Neural cell (in vitro differentiated cells): ENCODE results near the gene SLC22A16. TPM values are rescaled to one million over a fixed set of nuclear protein-coding genes. Genes with fewer than 3 reads are reported as not detected.

Experiments
- H2AFZ ChIP-seq: fragments of 200-600, 300-800 bp; sonication (generic), shearing (Covaris generic); 2 replicates; pipeline ENCODE4 v1.6.0; 2014; ENCODE audit warnings: low read depth, mild to moderate bottlenecking, antibody characterized with exemption, low read length, moderate library complexity
- H3F3A ChIP-seq: fragments of 200-600 bp; shearing (Covaris generic); 2 replicates; pipeline ENCODE4 v1.6.1; 2016; ENCODE audit warnings: mild to moderate bottlenecking, moderate library complexity, mixed read lengths, antibody characterized with exemption, low read length; ENCODE audit not compliant: insufficient read depth, poor library complexity, severe bottlenecking
- H3K27ac ChIP-seq: fragments of 200-600, 300-800 bp; sonication (generic), shearing (Covaris generic); 2 replicates; pipeline ENCODE4 v1.5.1; 2014; ENCODE audit warnings: mild to moderate bottlenecking, low read length, moderate library complexity
- H3K27me3 ChIP-seq: fragments of 300-800, 200-600 bp; sonication (generic), shearing (Covaris generic); 2 replicates; pipeline ENCODE4 v1.6.0; 2014; ENCODE audit warnings: mild to moderate bottlenecking, low read depth, low read length, moderate library complexity; ENCODE audit not compliant: insufficient read depth
- H3K36me3 ChIP-seq: fragments of 300-800, 200-600 bp; sonication (generic), shearing (Covaris generic); 2 replicates; pipeline ENCODE4 v1.5.1; 2014; ENCODE audit warnings: mild to moderate bottlenecking, antibody characterized with exemption, low read length, moderate library complexity; ENCODE audit not compliant: insufficient read depth
- H3K4me2 ChIP-seq: fragments of 300-800, 200-600 bp; sonication (generic), shearing (Covaris generic); 2 replicates; pipeline ENCODE4 v1.6.0; 2014; ENCODE audit warnings: mild to moderate bottlenecking, low read length
- H3K4me3 ChIP-seq: fragments of 300-800, 200-600 bp; sonication (generic), shearing (Covaris generic); 2 replicates; pipeline ENCODE4 v1.5.1; 2014; ENCODE audit warnings: mild to moderate bottlenecking, low read length, moderate library complexity
- H3K79me2 ChIP-seq: fragments of 200-600 bp; shearing (Covaris generic); replicated peaks from 2 replicates; pipeline ENCODE4 v1.6.0; 2014; ENCODE audit warnings: mild to moderate bottlenecking, low read length, moderate library complexity; ENCODE audit not compliant: insufficient read depth
- H3K9ac ChIP-seq: fragments of 300-800, 200-600 bp; sonication (generic), shearing (Covaris generic); 2 replicates; pipeline ENCODE4 v1.6.1; 2016; ENCODE audit warnings: mild to moderate bottlenecking, low read length, mixed read lengths
- H3K9me2 ChIP-seq: fragments of 200-600 bp; shearing (Covaris generic); 2 replicates; pipeline ENCODE4 v1.6.1; 2016; ENCODE audit warnings: mild to moderate bottlenecking, low read length, mixed read lengths; ENCODE audit not compliant: insufficient read depth
- H3K9me3 ChIP-seq: fragments of 200-600, 300-800 bp; sonication (generic), shearing (Covaris generic); 2 replicates; pipeline ENCODE4 v1.6.1; 2016; ENCODE audit warnings: mild to moderate bottlenecking, mixed run types, low read length, moderate library complexity, mixed read lengths
- H4K20me1 ChIP-seq: fragments of 200-600 bp; shearing (Covaris generic); 2 replicates; pipeline ENCODE4 v1.6.1; 2016; ENCODE audit warnings: mild to moderate bottlenecking, mixed run types; ENCODE audit not compliant: insufficient read depth
- CTCF ChIP-seq: fragments of 450-650 bp; IDR thresholded peaks from 2 replicates; pipeline ENCODE4 v1.5.1; 2014; ENCODE audit warnings: antibody characterized with exemption, mild to moderate bottlenecking, moderate library complexity; ENCODE audit not compliant: poor library complexity, severe bottlenecking
- EP300 ChIP-seq: fragments of 450-650 bp; conservative IDR thresholded peaks from 2 replicates; pipeline ENCODE4 v1.6.1; 2014; ENCODE audit warnings: antibody characterized with exemption, mild to moderate bottlenecking, moderate library complexity; ENCODE audit not compliant: poor library complexity, severe bottlenecking
- EZH2 ChIP-seq: fragments of 200-600, 300-800 bp; shearing (Covaris generic), sonication (generic); IDR thresholded peaks from 2 replicates; pipeline ENCODE4 v1.6.1; 2014; ENCODE audit warnings: antibody characterized with exemption, low read length, borderline replicate concordance, mild to moderate bottlenecking; ENCODE audit not compliant: insufficient read depth, poor library complexity, severe bottlenecking
- MXI1 ChIP-seq: fragments of 450-650 bp; conservative IDR thresholded peaks from 2 replicates; pipeline ENCODE4 v1.6.1; 2014; ENCODE audit warnings: antibody characterized with exemption, mild to moderate bottlenecking; ENCODE audit not compliant: poor library complexity, severe bottlenecking
- POLR2AphosphoS5 ChIP-seq: IDR thresholded peaks from 2 replicates; pipeline ENCODE4 v1.6.1; 2012
- RAD21 ChIP-seq: fragments of 450-650 bp; conservative IDR thresholded peaks from 2 replicates; pipeline ENCODE4 v1.6.1; 2014; ENCODE audit warnings: antibody characterized with exemption, mild to moderate bottlenecking, moderate library complexity
- SMC3 ChIP-seq: fragments of 450-650 bp; conservative IDR thresholded peaks from 2 replicates; pipeline ENCODE4 v1.6.1; 2014; ENCODE audit warnings: antibody characterized with exemption, mild to moderate bottlenecking, moderate library complexity; ENCODE audit not compliant: poor library complexity
- TAF1 ChIP-seq: IDR thresholded peaks from 2 replicates; pipeline ENCODE4 v1.6.1; 2012; ENCODE audit warnings: low read depth
- polyA plus RNA-seq: library from polyadenylated mRNA; depleted of rRNA; stranded (reverse); fragments of >200 nt; gene quantifications from 2 replicates; pipeline ENCODE4 v1.2.3, GENCODE V29; 2014
- TF ChIP-seq, protein P1 (sequence below): IDR thresholded peaks from 2 replicates; pipeline ENCODE4 v1.6.1; 2012; ENCODE audit warnings: borderline replicate concordance

The SLC22A16 gene
- polyA plus RNA-seq, 1 donor from 2014 or later, result not detected

DNA sequence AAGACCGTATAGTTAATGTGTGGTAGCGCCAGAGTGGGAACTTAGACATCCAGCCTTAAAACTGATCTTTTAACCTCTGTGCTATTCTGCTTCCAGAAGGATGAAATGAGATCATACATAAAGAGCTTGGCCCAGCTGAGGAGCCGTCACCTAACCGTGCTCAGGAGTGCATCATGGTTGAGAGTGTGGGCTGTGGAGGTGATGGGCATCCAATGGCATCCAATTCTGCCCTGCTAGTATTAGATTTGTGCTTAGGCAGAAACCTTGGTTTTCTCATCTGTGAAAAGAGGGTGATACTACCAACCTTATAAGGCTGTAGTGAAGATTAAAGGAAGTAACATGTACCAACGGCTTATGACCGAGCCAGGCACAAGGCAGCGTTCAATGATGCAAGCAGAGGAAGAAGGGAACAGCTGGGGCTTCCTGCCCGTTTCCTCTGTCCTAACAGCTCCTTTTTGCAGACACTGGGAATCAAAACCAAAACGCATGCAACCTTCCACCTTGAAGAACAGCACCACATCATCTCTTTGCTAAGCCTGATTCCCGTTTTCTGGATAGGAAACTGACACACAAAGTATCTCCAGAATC lies 1.3 kb downstream of the SLC22A16 start:
- Histone ChIP-seq H4K20me1 (no peaks in the 10 kb centered on the region), H3K9me2 (no peaks in the 10 kb centered on the region), H3K4me2 (no peak overlapping the region), H3K36me3 (no peaks in the 10 kb centered on the region), H3K27me3 (no peaks in the 10 kb centered on the region), H3K9ac (no peak overlapping the region), H3K79me2 (no peaks in the 10 kb centered on the region), H3F3A (no peaks in the 10 kb centered on the region), H3K4me3 (no peak overlapping the region), H3K9me3 (no peaks in the 10 kb centered on the region), H3K27ac (no peak overlapping the region), H2AFZ (no peak overlapping the region)
- TF ChIP-seq SMC3 (no peak), MXI1 (no peak), EP300 (no peak), CTCF (no peak), TAF1 (no peak), EZH2 (no peak), POLR2AphosphoS5 (no peak), RAD21 (no peak)
- TF ChIP-seq, protein P1, sequence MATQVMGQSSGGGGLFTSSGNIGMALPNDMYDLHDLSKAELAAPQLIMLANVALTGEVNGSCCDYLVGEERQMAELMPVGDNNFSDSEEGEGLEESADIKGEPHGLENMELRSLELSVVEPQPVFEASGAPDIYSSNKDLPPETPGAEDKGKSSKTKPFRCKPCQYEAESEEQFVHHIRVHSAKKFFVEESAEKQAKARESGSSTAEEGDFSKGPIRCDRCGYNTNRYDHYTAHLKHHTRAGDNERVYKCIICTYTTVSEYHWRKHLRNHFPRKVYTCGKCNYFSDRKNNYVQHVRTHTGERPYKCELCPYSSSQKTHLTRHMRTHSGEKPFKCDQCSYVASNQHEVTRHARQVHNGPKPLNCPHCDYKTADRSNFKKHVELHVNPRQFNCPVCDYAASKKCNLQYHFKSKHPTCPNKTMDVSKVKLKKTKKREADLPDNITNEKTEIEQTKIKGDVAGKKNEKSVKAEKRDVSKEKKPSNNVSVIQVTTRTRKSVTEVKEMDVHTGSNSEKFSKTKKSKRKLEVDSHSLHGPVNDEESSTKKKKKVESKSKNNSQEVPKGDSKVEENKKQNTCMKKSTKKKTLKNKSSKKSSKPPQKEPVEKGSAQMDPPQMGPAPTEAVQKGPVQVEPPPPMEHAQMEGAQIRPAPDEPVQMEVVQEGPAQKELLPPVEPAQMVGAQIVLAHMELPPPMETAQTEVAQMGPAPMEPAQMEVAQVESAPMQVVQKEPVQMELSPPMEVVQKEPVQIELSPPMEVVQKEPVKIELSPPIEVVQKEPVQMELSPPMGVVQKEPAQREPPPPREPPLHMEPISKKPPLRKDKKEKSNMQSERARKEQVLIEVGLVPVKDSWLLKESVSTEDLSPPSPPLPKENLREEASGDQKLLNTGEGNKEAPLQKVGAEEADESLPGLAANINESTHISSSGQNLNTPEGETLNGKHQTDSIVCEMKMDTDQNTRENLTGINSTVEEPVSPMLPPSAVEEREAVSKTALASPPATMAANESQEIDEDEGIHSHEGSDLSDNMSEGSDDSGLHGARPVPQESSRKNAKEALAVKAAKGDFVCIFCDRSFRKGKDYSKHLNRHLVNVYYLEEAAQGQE, result no peak

DNA sequence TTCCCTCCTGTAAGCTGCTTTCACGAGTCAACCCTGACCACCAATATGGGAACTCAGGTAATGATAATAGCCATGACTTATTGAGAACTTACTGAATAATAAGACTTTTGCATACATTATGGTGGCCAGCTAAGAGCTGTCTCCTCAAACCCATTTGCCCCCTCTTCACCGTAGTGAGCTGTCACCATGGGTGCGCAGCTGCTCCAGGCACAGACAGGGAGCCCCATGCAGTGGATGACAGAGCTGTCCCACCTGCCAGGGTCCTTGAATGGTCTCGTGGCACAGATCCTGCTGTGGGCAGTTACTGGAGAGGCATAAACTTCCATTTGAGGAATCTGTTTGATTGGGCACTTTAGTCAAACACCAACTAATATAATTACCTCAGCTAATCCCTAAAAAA lies 1.9 kb downstream of the SLC22A16 start:
- Histone ChIP-seq H3K4me3 (no peak overlapping the region), H3K9ac (no peak overlapping the region), H3K4me2 (no peak overlapping the region), H3K27ac (no peak overlapping the region), H3F3A (no peaks in the 10 kb centered on the region), H4K20me1 (no peaks in the 10 kb centered on the region), H3K9me2 (no peaks in the 10 kb centered on the region), H3K9me3 (no peaks in the 10 kb centered on the region), H2AFZ (no peak overlapping the region), H3K36me3 (no peaks in the 10 kb centered on the region), H3K27me3 (no peaks in the 10 kb centered on the region), H3K79me2 (no peaks in the 10 kb centered on the region)
- TF ChIP-seq EP300 (no peak), MXI1 (no peak), CTCF (no peak), EZH2 (no peak), TAF1 (no peak)
